HCT116 (cell line): ENCODE data around the gene VWC2L. TPM values are rescaled to one million over a fixed set of nuclear protein-coding genes. Genes with fewer than 3 reads are reported as not detected.

ENCODE experiments used
- ATAC-seq: fragments of 200-7000 bp; cut with Tn5 transposase; 2 replicates; pipeline ENCODE4 v1.9.1; 2020; ENCODE audit warnings: mild to moderate bottlenecking, moderate library complexity
- BruUV-seq: library from RNA; stranded (reverse); fragments of 400-500 nt; replicated peaks from 2 replicates; lab custom pipeline; 2021; lab: Mats Ljungman, UMichigan
- CTCF ChIA-PET: fragments of 300-600 bp; sonication (Branson Sonifier 250); formaldehyde crosslinking; loops from one replicate; lab custom pipeline; 2021; ENCODE audit warnings: antibody characterized with exemption; lab: Charles Lee
- POLR2A ChIA-PET: fragments of 300-600, 350-600 bp; sonication (Branson Sonifier 250); formaldehyde crosslinking; loops from one replicate; lab custom pipeline; 2021; ENCODE audit warnings: antibody characterized with exemption; lab: Charles Lee
- RAD21 ChIA-PET, 2 experiments: fragments of 300-600 bp; sonication (Branson Sonifier 250); formaldehyde crosslinking; loops; one replicate each; lab custom pipeline; 2023; ENCODE audit warnings: low total read pairs in 2 of 2; ENCODE audit not compliant: uncharacterized antibody in 2 of 2, unreplicated experiment in 2 of 2, low non-redundant PET in 1 of 2; lab: Charles Lee
- DNase-seq: peaks from one replicate; pipeline ENCODE4 v3.0.0-alpha.2; 2010; ENCODE audit warnings: low read depth, low spot score
- H2AFZ ChIP-seq: fragments of 200-600 bp; shearing (Covaris generic), sonication (generic); 2 replicates; pipeline ENCODE4 v1.6.1; 2017; ENCODE audit warnings: low read depth, mixed run types, mixed read lengths, antibody characterized with exemption, low read length; ENCODE audit not compliant: poor library complexity, severe bottlenecking
- H3K27ac ChIP-seq: 2 replicates; pipeline ENCODE4 v1.5.1; 2012; ENCODE audit warnings: low read depth, low read length
- H3K27me3 ChIP-seq: fragments of 200-600 bp; sonication (generic); 2 replicates; pipeline ENCODE4 v1.6.1; 2016; ENCODE audit warnings: mixed run types, low read length, mixed read lengths; ENCODE audit not compliant: insufficient read depth
- H3K36me3 ChIP-seq, 2 experiments: fragments of 200-500 bp in 1 of 2; fragments of 200-600 bp in 1 of 2; sonication (Bioruptor generic) in 1 of 2; sonication (generic) in 1 of 2; 2 replicates each; pipeline versions ENCODE4 v1.5.1 to v1.6.1; 2014 to 2016; ENCODE audit warnings: low read length in 2 of 2, inconsistent platforms in 1 of 2, mixed read lengths in 1 of 2, mixed run types in 1 of 2; ENCODE audit not compliant: insufficient read depth in 2 of 2, control insufficient read depth in 1 of 2
- H3K4me1 ChIP-seq, 2 experiments: fragments of 200-600 bp in 1 of 2; sonication (generic) in 1 of 2; 2 replicates each; pipeline versions ENCODE4 v1.5.1 to v1.6.1; 2012 to 2017; ENCODE audit warnings: low read length in 2 of 2, inconsistent platforms in 1 of 2, mild to moderate bottlenecking in 1 of 2, mixed read lengths in 1 of 2, mixed run types in 1 of 2, moderate library complexity in 1 of 2; ENCODE audit not compliant: insufficient read depth in 2 of 2, control insufficient read depth in 1 of 2
- H3K4me2 ChIP-seq: fragments of 200-600 bp; sonication (generic); 2 replicates; pipeline ENCODE4 v1.6.1; 2017; ENCODE audit warnings: mixed run types, low read length, mixed read lengths
- H3K4me3 ChIP-seq, 2 experiments: fragments of 200-600 bp in 1 of 2; sonication (generic) in 1 of 2; replicated peaks in 1 of 2; 2 replicates each; pipeline ENCODE4 v1.5.1; 2011 to 2016; ENCODE audit warnings: low read length in 2 of 2, control low read depth in 1 of 2, low read depth in 1 of 2, mild to moderate bottlenecking in 1 of 2, mixed read lengths in 1 of 2, mixed run types in 1 of 2
- H3K79me2 ChIP-seq: fragments of 200-600 bp; sonication (generic); 2 replicates; pipeline ENCODE4 v1.6.1; 2017; ENCODE audit warnings: mild to moderate bottlenecking, mixed run types, low read length, moderate library complexity, mixed read lengths; ENCODE audit not compliant: insufficient read depth
- H3K9ac ChIP-seq: fragments of 200-600 bp; sonication (generic); 2 replicates; pipeline ENCODE4 v1.6.1; 2016; ENCODE audit warnings: low read length, mixed read lengths
- H3K9me2 ChIP-seq: fragments of 200-600 bp; sonication (generic), shearing (Covaris generic); 2 replicates; pipeline ENCODE4 v1.6.1; 2017; ENCODE audit warnings: mixed run types, mild to moderate bottlenecking, moderate library complexity; ENCODE audit not compliant: insufficient read depth
- H3K9me3 ChIP-seq, 2 experiments: fragments of 200-500 bp in 1 of 2; fragments of 200-600 bp in 1 of 2; sonication (Bioruptor generic) in 1 of 2; sonication (generic) in 1 of 2; 2 replicates each; pipeline ENCODE4 v1.6.1; 2014 to 2017; ENCODE audit warnings: low read length in 2 of 2, mixed read lengths in 2 of 2, inconsistent platforms in 1 of 2, low read depth in 1 of 2, mild to moderate bottlenecking in 1 of 2, mixed run types in 1 of 2, moderate library complexity in 1 of 2; ENCODE audit not compliant: control insufficient read depth in 1 of 2, insufficient read depth in 1 of 2
- H4K20me1 ChIP-seq: fragments of 200-600 bp; sonication (generic), shearing (Covaris generic); 2 replicates; pipeline ENCODE4 v1.6.1; 2017; ENCODE audit warnings: mixed run types, mild to moderate bottlenecking, moderate library complexity; ENCODE audit not compliant: insufficient read depth
- ATF3 ChIP-seq: IDR thresholded peaks from 2 replicates; pipeline ENCODE4 v1.6.1; 2012
- CBX3 ChIP-seq: IDR thresholded peaks from 2 replicates; pipeline ENCODE4 v1.6.1; 2012; ENCODE audit warnings: low read depth
- CEBPB ChIP-seq: IDR thresholded peaks from 2 replicates; pipeline ENCODE4 v1.6.1; 2012; ENCODE audit warnings: low read depth
- CTCF ChIP-seq, 3 experiments: fragments of 200-600 bp in 1 of 3; sonication (generic) in 1 of 3; IDR thresholded peaks in 2 of 3; conservative IDR thresholded peaks in 1 of 3; 2 replicates each; pipeline ENCODE4 v1.5.1; 2012 to 2017; ENCODE audit warnings: low read depth in 2 of 3, low read length in 2 of 3, antibody characterized with exemption in 1 of 3, borderline replicate concordance in 1 of 3, control low read depth in 1 of 3, mild to moderate bottlenecking in 1 of 3, mixed read lengths in 1 of 3, mixed run types in 1 of 3, moderate library complexity in 1 of 3; ENCODE audit not compliant: insufficient read depth in 1 of 3
- EGR1 ChIP-seq: IDR thresholded peaks from 2 replicates; pipeline ENCODE4 v1.6.1; 2012; ENCODE audit warnings: low read depth
- ELF1 ChIP-seq: IDR thresholded peaks from 2 replicates; pipeline ENCODE4 v1.6.1; 2012; ENCODE audit warnings: low read depth, borderline replicate concordance
- EZH2 ChIP-seq: fragments of 200-600 bp; sonication (generic); IDR thresholded peaks from 2 replicates; pipeline ENCODE4 v1.6.1; 2017; ENCODE audit warnings: antibody characterized with exemption, mixed run types
- EZH2phosphoT487 ChIP-seq: fragments of 200-600 bp; IDR thresholded peaks from 2 replicates; pipeline ENCODE4 v1.6.1; 2018; ENCODE audit warnings: antibody characterized with exemption, borderline replicate concordance
- JUND ChIP-seq: IDR thresholded peaks from 2 replicates; pipeline ENCODE4 v1.6.1; 2012
- MAX ChIP-seq: IDR thresholded peaks from 2 replicates; pipeline ENCODE4 v1.6.1; 2012
- POLR2A ChIP-seq: IDR thresholded peaks from 2 replicates; pipeline ENCODE4 v1.7.0; 2011; ENCODE audit warnings: borderline replicate concordance; ENCODE audit not compliant: insufficient read depth, insufficient read length; ENCODE audit errors: extremely low read depth
- RAD21 ChIP-seq: IDR thresholded peaks from 2 replicates; pipeline ENCODE4 v1.6.1; 2012; ENCODE audit warnings: low read depth, mild to moderate bottlenecking
- REST ChIP-seq: IDR thresholded peaks from 2 replicates; pipeline ENCODE4 v1.6.1; 2012; ENCODE audit warnings: low read depth
- SIN3A ChIP-seq: IDR thresholded peaks from 2 replicates; pipeline ENCODE4 v1.6.1; 2012; ENCODE audit warnings: low read depth
- SP1 ChIP-seq: IDR thresholded peaks from 2 replicates; pipeline ENCODE4 v1.6.1; 2012; ENCODE audit warnings: low read depth
- SRF ChIP-seq: IDR thresholded peaks from 2 replicates; pipeline ENCODE4 v1.6.1; 2012; ENCODE audit warnings: low read depth
- YY1 ChIP-seq: IDR thresholded peaks from 2 replicates; pipeline ENCODE4 v1.6.1; 2011; ENCODE audit warnings: low read length, low read depth, moderate library complexity, mild to moderate bottlenecking; ENCODE audit not compliant: insufficient replicate concordance; ENCODE audit errors: extremely low read depth
- ZBTB33 ChIP-seq: IDR thresholded peaks from 2 replicates; pipeline ENCODE4 v1.6.1; 2011; ENCODE audit warnings: mild to moderate bottlenecking, low read length, moderate library complexity; ENCODE audit not compliant: insufficient replicate concordance; ENCODE audit errors: extremely low read depth
- intact Hi-C: fragments of 100-400 bp; cut with micrococcal nuclease; formaldehyde crosslinking; loops from 2 replicates; pipeline ENCODE4 v1.10.0; 2022
- total RNA-seq: library from RNA; stranded (reverse); gene quantifications from one replicate; pipeline ENCODE4 v1.2.1, GENCODE V29; 2021; ENCODE audit not compliant: unreplicated experiment

VWC2L gene
- total RNA-seq, 1 experiment from 2014 or later: not detected

GRCh38 chr2:214545898-214546542 is 135.2 kb downstream of the VWC2L start:
- Histone ChIP-seq H4K20me1 (no peaks in the 10 kb centered on the region), H3K9me3 (no peaks in the 10 kb centered on the region), H3K4me1 (peaks cover 5 to 11% of the 10 kb centered on the region in 2 experiments; a peak in 3 of 4 replicates), H3K36me3 (no peaks in the 10 kb centered on the region), H3K27me3 (no peaks in the 10 kb centered on the region), H3K79me2 (no peaks in the 10 kb centered on the region), H3K9ac (no peak overlapping the region), H3K9me2 (no peaks in the 10 kb centered on the region), H3K27ac (no peak overlapping the region), H2AFZ (no peak overlapping the region), H3K4me3 (no peak overlapping the region), H3K4me2 (no peak overlapping the region)
- ChIA-PET POLR2A (no interaction called here), RAD21 (no interaction called here), CTCF (no interaction called here)
- TF ChIP-seq YY1: no peak
- TF ChIP-seq SIN3A: no peak
- TF ChIP-seq EGR1: no peak
- no peak for TF ChIP-seq POLR2A
- no peak for TF ChIP-seq SP1
- no peak for TF ChIP-seq RAD21
- TF ChIP-seq ATF3: no peak
- no peak for TF ChIP-seq ZBTB33
- no peak for TF ChIP-seq EZH2
- TF ChIP-seq MAX: no peak
- TF ChIP-seq CBX3: no peak
- no peak for TF ChIP-seq JUND
- TF ChIP-seq CEBPB: no peak
- TF ChIP-seq ELF1: no peak
- no peak for TF ChIP-seq REST
- no peak for TF ChIP-seq CTCF (IDR thresholded peaks at IDR 0.05 in 2 of 3, conservative IDR thresholded peaks at IDR 0.05 in 1 of 3; ENCODE audit: borderline replicate concordance in 1 of 3, insufficient read depth in 1 of 3, low read depth in 2 of 3, low read length in 2 of 3)
- TF ChIP-seq EZH2phosphoT487: no peak
- TF ChIP-seq SRF: no peak
- ATAC-seq: no peak
- no TSS peak for BruUV-seq
- intact Hi-C loops: no loop called here
- no peak for DNase-seq
